Activated B cell treated with CpG ODN at 0.5 μM for 24 hours (primary cell): Measurements from ENCODE around the gene SHC1. TPM values are rescaled to one million over a fixed set of nuclear protein-coding genes. Genes with fewer than 3 reads are reported as not detected.
A peak's percentile ranks its signal among the peaks of the same experiment; 100 is the strongest.

ENCODE experiments used
- ATAC-seq: fragments of 200-7000 bp; cut with Tn5 transposase; one replicate; pipeline ENCODE4 v1.10.0; 2021; ENCODE audit warnings: low read depth, mild to moderate bottlenecking, moderate library complexity
- CTCF ChIA-PET: fragments of 350-600 bp; sonication (Branson Sonifier 250); formaldehyde crosslinking; loops from one replicate; lab custom pipeline; 2021; ENCODE audit warnings: antibody characterized with exemption; lab: Charles Lee
- POLR2A ChIA-PET: fragments of 350-600 bp; sonication (Branson Sonifier 250); formaldehyde crosslinking; loops from one replicate; lab custom pipeline; 2021; ENCODE audit warnings: antibody characterized with exemption; lab: Charles Lee
- DNase-seq: peaks from one replicate; pipeline ENCODE4 v3.0.0; 2022
- H3K27ac Mint-ChIP-seq: one replicate; pipeline ENCODE4 v1.8.0; 2020; ENCODE audit warnings: mixed read lengths
- H3K27me3 Mint-ChIP-seq: one replicate; pipeline ENCODE4 v1.8.0; 2021; ENCODE audit warnings: mixed read lengths
- H3K36me3 Mint-ChIP-seq: one replicate; pipeline ENCODE4 v1.8.0; 2021; ENCODE audit warnings: low read depth, mixed read lengths
- H3K4me1 Mint-ChIP-seq: one replicate; pipeline ENCODE4 v1.8.0; 2021; ENCODE audit warnings: mixed read lengths
- H3K4me3 Mint-ChIP-seq: one replicate; pipeline ENCODE4 v1.8.0; 2020; ENCODE audit warnings: mild to moderate bottlenecking, mixed read lengths
- H3K9me3 Mint-ChIP-seq: one replicate; pipeline ENCODE4 v1.8.0; 2020; ENCODE audit warnings: mixed read lengths
- CTCF ChIP-seq: fragments of 200-600 bp; IDR thresholded peaks from one replicate; pipeline ENCODE4 v1.8.0; 2022; ENCODE audit warnings: antibody characterized with exemption, mild to moderate bottlenecking
- intact Hi-C: fragments of 100-400 bp; cut with micrococcal nuclease; formaldehyde crosslinking; loops from one replicate; pipeline ENCODE4 v1.15.1; 2024
- total RNA-seq: library from RNA; stranded (reverse); gene quantifications from 2 replicates; pipeline ENCODE4 v1.2.3, GENCODE V29; 2022

SHC1 gene
- total RNA-seq, 1 donor from 2014 or later: 60.9 TPM

DNA sequence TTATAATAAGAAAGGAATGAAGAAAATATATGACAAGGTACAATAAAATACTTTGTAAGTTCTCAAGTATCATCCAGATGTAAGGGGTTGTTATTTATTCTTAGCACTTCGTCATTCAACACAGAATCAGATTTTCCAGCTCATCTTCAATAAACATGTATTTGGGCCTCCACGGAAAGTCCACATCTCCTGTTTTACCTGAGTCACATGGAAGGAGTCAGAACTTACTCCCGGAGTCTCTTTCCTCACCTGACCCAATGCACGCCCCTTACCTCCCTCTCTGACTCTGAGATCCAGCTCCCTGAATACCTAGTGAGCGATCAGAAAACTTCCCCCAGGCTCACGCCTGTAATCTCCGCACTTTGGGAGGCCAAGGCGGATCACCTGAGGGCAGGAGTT is 32.6 kb downstream of the SHC1 start:
- Mint-ChIP-seq H3K27ac (peak overlapping the region; percentile 100), H3K9me3 (no peaks in the 10 kb centered on the region), H3K27me3 (no peaks in the 10 kb centered on the region), H3K4me3 (peak overlapping the region; percentile 98), H3K4me1 (peaks cover 72% of the 10 kb centered on the region), H3K36me3 (peaks cover 15% of the 10 kb centered on the region)
- intact Hi-C loops: loop anchor here (1.0 to 10.0 kb wide), 8 partner anchors 18 to 380 kb away; partner anchors contain the start of genes ADAR, CKS1B, PBXIP1 and PYGO2
- TF ChIP-seq CTCF: no peak
- CTCF ChIA-PET: interaction anchor here (1.9 kb wide), 1 partner anchor 378 kb away, joined by 7 read pairs; no protein-coding TSS in a partner anchor
- POLR2A ChIA-PET: interaction anchor here (0.6 to 3.2 kb wide), 6 partner anchors 15 to 89 kb away, joined by 3 to 52 read pairs (median 5); partner anchors contain the start of genes CKS1B, PBXIP1, PYGO2 and SHC1
- ATAC-seq: no peak
- no peak for DNase-seq

- H3K9me3 Mint-ChIP-seq: no peaks in the 10 kb centered on the region
- H3K4me3 Mint-ChIP-seq: peak overlapping the region; percentile 98
- peaks cover 65% of the 10 kb centered on the region for H3K4me1 Mint-ChIP-seq
- H3K36me3 Mint-ChIP-seq: peaks cover 15% of the 10 kb centered on the region
- DNase-seq (peak; percentile 86), ATAC-seq (peak; percentile 78)
- peak overlapping the region; percentile 100 for H3K27ac Mint-ChIP-seq
- ChIA-PET POLR2A (interaction anchor here (0.5 to 3.2 kb wide), 25 partner anchors 7 to 947 kb away, joined by 3 to 52 read pairs (median 5); partner anchors contain the start of genes CKS1B, EFNA4, FLAD1 and KCNN3), CTCF (interaction anchor here (1.1 to 2.4 kb wide), 9 partner anchors 8 to 378 kb away, joined by 3 to 10 read pairs (median 6); partner anchors contain the start of genes ADAM15, FLAD1, PBXIP1 and PYGO2)
- intact Hi-C loops: loop anchor here (1.0 to 10.0 kb wide), 8 partner anchors 19 to 379 kb away; partner anchors contain the start of genes ADAR, CKS1B, PBXIP1 and PYGO2
- no peaks in the 10 kb centered on the region for H3K27me3 Mint-ChIP-seq
- no peak for TF ChIP-seq CTCF
Measured at GRCh38 chr1:154937085-154937987, 33.2 kb downstream of the SHC1 start.

- peak within 1 kb of the TSS; percentile 100 for H3K27ac Mint-ChIP-seq
Measured at GRCh38 chr1:154936555-154937084, 33.9 kb downstream of the SHC1 start, which contains the start of gene PMVK. Gene PMVK, minus strand, starts transcription at chr1:154936719. Its CDS starts 34 bp downstream, at chr1:154936685.

More at GRCh38 chr1:154936555-154937084, 33.9 kb downstream of the SHC1 start, which contains the start of gene PMVK:
- peaks cover 58% of the 10 kb centered on the region for H3K4me1 Mint-ChIP-seq
- intact Hi-C loops: loop anchor here (1.0 to 10.0 kb wide), 9 partner anchors 20 to 378 kb away; partner anchors contain the start of genes ADAR, CKS1B, PBXIP1 and PYGO2
- DNase-seq (peak; percentile 90), ATAC-seq (peak; percentile 90)
- no peak for TF ChIP-seq CTCF
- ChIA-PET CTCF (interaction anchor here (0.9 to 2.4 kb wide), 10 partner anchors 9 to 377 kb away, joined by 3 to 10 read pairs (median 6); partner anchors contain the start of genes ADAM15, FLAD1, PBXIP1 and PYGO2), POLR2A (interaction anchor here (0.5 to 3.2 kb wide), 30 partner anchors 8 to 946 kb away, joined by 3 to 52 read pairs (median 4); partner anchors contain the start of genes ADAM15, CKS1B, EFNA4 and FLAD1)
- peak within 1 kb of the TSS; percentile 98 for H3K4me3 Mint-ChIP-seq
- peaks cover 15% of the 10 kb centered on the region for H3K36me3 Mint-ChIP-seq
- H3K27me3 Mint-ChIP-seq: no peaks in the 10 kb centered on the region
- H3K9me3 Mint-ChIP-seq: no peaks in the 10 kb centered on the region
